GM18517 (cell line): ENCODE measurements around the gene ZNF423.

Source experiments
- ATAC-seq: cut with Tn5 transposase; IDR thresholded peaks from one replicate; pipeline ENCODE4 v1.9.1; 2021; ENCODE audit warnings: mild to moderate bottlenecking, moderate library complexity; ENCODE audit not compliant: unreplicated experiment

The ZNF423 gene

DNA sequence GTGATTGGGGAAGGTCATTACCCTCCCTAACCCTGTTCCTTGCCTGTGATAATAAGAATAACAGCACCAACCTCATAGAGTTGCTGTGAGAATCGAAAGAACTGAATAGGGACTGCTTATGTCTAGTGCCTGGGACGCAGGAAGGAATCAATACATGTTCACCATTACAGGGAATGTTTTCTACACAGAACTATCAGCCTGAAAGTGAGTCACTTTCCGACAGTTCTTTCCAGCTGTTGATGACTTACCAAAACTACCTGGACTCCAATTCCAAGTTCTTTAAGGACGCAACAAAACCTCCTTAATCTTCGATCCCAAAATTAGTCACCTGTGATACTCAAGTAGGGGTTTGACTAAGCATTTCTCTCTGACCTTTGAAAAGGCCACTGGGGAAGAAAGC, 29.4 kb downstream of the ZNF423 start:
- no peak for ATAC-seq

DNA sequence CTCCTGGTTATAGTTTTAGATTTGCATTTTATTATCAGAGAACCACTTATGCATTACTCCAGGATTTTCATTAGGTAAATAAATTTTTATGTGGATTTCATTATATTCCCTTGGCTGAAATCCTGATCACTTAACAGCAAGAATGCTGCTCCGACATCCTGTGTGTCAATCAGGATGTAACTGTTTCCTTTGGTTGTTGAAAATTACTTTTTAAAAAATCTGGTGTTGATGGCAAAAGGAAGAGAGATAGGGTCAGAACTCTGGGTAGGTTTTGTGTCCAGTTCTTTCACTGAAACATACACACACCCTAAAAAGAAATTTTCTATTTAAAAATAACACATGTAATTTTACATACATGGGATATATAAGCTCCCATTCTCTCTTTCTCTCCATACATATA, 30.9 kb downstream of the ZNF423 start:
- ATAC-seq, result no peak

DNA sequence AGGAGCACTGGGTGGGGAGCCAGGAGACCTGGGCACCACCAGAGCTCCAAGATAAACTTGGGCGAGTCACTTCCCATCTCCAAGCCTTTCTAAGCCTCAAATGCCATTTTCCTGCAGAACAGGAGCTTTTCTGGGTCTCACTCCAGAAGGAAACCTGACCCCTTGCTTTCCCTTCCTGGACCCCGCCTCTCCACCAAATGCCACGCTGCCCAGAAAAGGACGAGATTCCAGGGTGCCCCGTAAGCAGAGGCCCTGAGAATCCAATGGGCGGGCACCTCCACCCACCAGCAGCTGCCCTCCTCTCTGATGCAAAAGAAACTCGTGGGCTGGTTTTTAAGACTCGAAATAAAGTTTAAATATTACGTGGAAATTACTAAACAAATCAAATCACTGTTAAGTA, 31.3 kb downstream of the ZNF423 start:
- ATAC-seq, result no peak

DNA sequence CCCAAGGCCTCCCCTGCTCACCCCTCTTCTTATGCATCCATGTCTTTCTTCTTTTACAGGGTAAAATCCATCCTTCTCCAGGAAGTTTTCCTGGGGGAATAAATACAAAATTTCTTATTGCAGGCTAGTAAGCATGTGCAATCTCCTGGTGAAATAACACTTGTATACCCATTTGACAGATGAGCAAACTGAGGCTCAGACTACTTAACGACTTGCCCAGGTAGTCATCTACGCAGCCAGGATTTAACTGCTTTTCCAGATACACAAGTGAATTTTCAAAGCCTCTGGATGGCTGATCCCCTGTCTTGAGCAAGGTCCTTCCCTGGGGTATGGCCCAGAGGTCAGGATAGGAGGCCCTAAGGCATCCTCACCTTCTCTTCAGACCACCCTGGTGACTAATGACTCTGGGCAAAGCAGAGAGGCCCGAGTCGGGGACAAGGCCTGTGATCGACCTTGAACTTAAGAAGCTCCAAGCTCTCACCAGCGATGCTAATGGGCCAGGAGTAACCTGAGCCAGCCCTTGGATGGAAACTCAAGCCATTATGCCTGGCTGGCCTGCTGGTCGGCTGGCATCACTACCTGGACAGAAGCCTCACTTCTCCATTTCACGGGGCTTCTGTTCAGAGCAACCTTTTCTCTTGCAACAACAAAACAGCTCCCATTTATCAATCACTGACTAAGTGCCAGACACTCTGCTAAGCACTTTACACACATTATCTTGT, 33.1 kb downstream of the ZNF423 start:
- no peak for ATAC-seq

DNA sequence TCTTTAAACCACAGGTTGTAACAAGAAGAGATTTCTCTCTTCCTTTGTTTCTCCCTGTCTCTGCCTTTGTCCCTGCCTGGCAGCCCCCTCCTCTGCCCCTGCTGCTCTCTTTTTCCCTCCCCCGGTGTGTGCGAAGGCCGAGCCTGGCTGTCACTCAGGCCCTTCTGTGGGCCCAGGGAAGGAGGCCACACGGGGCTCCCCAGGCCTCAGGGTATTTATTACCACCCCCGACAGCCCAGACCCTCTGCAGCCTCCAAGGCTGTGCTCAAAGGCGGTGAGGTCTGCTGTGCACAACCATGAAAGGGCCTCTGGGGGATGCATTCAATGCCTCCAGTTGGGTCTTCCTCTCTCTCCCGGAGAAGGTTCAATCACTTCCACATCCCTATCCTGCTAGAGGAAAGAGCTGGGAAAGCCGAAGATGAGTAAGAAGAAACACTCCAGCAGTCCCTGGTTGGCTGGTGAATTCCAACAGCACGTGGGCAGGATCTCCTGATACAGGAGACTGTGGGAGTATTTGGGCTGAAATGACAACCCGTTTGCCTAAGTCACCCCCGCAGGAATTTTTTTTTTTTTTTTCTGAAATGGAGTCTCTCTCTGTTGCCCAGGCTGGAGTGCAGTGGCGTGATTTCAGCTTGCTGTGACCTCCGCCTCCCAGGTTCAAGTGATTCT, 34.2 kb downstream of the ZNF423 start:
- ATAC-seq, result no peak

DNA sequence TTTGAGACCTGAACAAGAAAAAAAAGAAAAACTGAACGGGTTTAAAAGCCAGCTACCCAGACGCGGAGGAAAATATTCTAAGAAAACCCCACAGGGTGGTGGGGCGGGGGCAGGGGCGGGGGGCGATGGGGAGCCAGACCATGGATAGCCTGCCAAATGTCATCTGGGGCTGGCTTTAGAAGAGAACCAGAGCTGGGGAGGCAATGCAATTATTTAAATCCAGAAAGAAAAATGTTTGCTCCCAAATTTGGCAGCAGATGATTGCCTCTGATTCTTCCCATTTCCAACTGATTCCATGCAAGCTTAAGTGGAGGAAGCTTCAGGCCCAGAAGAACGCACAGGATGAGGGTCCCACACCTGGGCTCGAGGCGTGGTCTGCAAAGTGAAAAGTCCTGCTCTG, 34.8 kb downstream of the ZNF423 start:
- no peak for ATAC-seq

DNA sequence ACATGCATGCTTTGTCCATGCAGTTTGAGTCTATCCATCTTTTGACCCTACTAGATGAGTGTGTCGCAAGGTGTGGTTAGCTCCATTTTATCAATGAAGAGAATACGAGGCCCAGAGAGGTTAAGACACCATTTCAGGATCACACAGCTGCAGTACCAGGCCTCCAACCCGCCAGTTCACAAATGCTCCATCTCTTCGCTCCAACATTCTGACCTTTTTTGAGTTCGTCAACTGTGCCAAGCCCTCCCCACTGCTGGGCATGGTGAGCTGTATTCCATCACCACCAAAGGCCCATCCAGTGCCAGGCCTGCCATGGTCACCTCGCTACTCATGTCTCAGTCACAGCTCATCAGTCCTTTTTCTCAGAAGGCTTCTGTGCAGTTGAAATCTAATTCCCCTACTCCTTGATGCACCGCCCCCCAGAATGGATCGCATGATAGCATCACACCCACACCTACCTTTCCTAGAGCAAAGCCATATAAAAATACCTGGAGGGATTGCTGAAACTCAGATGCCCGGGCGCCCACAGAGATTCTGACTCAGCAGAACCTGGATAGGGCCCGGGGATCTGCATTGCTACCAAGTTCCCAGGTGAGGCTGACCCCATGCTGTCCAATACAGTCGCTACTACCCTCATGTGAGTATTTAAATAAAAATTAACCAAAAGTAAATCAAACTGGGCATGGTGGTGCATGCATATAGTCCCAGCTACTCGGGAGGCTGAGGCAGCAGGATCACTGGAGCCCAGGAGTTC, 38.0 kb downstream of the ZNF423 start:
- no peak for ATAC-seq

DNA sequence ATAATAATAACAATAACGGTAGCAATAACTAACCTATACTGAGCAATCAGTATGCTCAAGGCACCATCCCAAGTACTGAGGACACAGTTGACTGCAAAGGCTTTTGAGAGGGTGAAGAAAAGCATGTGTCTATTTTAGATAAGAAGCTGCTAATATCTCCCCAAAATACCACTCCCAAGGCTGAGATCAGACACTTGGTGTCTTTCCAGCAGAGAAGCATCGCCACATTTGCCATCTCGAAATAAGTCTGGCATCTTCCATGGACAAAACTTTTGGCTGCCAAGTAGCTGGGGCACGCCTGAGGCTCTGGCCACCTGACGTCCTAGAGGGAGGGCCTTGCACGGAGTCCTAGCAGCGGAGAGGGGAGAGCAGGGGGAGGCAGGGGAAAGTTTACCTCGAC, 39.0 kb downstream of the ZNF423 start:
- ATAC-seq, result no peak

DNA sequence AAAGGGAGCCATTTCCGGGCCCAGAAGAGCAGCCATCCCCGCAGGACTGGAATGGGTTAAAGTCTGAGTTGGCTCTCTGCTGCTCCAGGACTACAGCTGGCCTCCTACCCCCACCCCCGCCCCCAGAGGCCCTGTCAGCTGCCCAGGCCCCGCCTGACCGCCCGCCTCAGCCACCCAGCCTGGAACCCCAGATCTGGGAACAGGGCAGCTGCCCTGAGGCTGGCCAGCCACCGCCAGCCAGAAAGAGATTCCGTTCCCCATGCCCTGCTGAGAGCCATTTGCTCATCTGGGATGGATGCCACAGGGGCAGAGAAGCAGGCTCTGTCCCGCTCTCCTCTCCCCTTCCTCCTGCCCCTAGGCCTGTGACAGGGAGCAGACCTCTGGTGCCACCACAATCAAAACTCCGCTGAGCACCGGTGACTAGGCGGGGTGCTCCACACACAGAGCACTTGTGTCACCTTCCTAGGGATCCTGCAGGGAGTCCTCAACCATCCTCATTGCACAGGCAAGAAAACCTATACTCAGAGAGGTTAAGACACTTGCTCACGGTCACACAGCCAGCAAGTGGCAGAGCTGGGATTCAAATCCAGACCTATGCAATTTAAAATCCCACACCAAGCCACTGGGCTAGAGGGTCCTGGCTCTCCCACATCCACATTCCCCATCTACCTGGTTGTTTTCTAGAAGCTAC, 44.1 kb downstream of the ZNF423 start:
- ATAC-seq, result no peak

DNA sequence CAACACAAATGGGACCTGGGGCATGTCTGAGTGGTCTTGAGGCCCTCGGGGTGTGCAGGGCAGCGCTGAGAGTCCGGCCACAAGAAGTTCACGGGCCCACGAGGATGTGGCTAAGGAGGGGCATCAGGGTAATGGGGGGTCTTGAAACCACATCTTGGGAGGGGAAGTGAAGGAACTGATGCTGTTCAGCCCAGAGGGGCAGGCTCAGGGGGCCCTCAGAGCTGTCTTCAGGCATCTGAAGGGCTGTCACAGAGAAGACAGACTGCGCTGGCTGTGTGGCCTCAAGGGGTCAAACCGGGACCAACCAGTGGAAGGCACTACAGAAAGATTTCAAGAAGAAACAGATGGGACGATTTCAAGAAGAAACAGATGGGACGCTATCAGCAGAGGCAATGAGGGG, 45.1 kb downstream of the ZNF423 start:
- ATAC-seq, result no peak

DNA sequence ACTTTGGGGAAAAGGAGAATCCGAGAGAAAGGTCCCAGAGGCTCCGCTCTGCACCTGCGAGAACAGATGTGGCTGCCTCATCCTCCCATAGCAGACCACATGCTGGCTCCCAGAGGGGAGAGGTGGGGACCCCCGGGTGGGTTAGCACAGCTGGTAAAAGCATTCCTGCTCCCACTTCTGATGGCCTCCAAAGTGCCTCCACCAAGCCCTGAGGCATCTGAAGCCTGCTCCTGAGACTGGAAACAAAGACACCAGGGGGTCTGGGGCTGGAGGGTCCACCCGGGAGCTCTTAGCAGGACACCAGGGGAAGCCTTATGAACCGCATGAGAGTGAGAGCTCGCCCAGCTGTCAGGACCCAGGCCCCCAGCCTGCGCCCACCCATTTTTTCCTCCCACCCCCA, 46.4 kb downstream of the ZNF423 start:
- no peak for ATAC-seq

DNA sequence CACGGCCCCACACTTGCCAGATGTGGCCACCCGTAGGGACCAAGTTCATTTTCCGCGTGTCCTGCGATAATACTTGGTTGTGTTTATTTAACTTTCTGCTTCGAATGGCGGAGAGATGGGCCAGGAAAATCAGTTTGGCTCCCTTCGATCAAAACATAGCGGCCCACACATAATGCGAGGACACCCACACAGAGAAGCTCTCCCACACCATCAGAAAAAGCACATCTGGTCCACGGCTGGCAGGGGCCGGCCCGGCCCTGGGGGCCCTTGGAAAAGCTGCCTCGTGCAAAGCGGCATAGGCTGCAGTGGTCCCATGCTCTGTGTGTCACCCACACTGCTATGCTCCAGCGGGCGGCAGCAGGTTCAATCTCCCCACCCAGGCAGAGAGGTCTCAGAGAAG, 46.9 kb downstream of the ZNF423 start:
- ATAC-seq, result no peak

DNA sequence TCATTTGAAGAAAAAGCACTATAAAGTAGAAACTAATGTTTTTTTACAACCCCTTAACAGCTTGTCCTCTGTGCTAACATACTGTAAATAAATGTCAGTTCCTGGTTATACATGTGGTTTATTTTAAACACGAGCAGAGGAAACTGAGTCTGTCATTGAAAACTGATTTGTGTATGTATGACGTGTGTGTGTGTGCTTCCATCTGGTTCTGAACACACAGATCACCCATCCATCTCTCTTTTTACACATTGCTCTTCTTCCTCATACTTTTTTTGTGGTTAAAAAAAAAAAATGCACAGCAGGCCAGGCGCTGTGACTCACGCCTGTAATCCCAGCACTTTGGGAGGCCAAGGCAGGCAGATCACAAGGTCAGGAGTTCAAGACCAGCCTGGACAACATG, 49.5 kb downstream of the ZNF423 start:
- no peak for ATAC-seq

DNA sequence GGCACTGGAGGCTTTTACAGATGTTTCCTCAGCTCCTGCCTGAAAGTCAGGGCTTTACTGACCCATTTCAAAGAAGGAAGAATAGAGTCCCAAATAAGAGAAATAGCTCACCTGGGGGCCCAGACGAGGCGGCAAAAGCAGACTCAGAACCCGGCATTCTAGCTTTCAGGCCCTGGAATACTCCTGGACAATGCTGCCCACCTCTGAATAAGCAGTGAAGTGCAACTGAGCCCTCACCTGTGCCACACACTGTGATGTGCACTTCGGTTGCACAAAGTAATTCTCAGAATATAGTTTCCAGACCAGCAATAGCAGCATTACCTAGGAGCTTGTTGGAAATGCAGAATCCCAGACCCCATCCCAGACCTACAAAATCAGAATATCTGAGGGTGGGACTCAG, 54.6 kb downstream of the ZNF423 start:
- no peak for ATAC-seq

DNA sequence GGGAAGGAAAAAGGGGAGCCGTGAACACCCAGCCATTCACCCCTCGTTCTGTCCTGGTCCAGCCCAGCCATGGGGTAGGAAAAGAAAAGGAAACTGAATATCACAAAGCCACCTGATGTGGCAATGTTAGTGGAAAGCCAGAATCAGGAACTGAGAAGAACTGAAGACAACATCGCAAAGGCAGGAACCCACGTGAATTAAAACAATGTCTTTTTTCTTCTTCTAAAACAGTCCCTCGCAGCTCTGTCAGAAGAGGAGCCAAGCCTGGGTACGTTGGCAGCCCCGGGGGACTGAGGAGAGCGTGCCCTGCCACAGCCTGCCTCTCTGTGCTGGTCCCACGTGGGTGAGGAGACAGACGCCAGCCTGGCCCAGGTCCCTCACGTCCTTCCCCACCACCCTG, 55.0 kb downstream of the ZNF423 start:
- no peak for ATAC-seq

DNA sequence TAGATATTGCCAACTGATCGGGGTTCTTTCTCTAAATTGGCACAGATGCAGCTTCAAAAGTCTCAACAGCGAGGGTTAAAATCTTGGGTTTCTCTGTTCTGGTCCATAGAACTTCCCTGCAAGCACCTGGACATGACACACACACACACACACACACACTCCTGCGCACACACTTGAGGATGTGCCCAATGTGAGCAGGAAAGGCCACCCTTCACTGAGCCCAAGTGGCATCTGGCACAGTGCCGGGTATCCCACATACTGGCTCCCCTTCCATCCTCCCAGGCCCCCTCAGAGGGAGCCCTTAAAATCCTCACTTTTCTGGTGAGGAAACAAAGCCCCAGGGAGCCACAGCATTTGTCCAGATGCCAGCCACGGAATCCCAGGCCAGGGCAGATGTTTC, 55.5 kb downstream of the ZNF423 start:
- ATAC-seq, result no peak

DNA sequence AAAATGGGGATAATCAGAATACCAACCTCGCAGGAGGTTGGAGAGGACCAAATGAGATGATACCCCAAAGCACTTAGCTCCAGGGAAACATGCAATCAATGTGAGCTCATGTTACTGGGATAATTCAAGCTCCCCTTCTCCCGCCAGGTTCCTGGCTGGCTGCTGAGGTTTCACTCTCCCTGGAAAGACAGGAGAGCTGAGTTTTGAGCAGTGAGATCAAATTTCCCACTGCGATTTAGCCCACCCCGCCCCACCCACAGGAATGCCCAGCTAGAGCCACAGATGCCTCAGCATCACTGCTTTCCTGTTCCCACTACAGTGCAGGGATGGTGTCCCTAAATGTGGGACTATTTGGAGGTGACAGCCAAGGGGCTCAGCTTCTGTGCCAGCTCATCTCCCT, 56.7 kb downstream of the ZNF423 start:
- ATAC-seq, result no peak

DNA sequence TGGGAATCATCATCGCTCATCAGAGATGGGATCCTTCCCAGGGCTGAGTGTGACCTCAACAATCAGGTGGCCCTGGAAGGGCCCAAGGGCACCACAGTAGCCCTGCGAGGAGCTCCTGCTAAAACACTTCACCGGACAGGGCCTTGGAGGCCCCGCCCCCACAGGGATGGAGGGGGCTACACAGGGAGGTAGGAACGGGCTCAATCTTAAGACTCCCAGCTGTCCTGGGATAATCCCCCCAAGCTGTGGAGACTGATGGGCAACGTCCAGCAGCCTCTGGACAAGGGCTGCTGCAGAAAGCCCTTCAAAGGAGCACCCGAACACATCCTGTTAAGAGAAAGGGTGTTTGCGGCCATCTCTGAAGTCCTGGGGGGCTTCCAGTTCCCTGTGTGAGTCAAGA, 60.4 kb downstream of the ZNF423 start:
- ATAC-seq, result no peak

DNA sequence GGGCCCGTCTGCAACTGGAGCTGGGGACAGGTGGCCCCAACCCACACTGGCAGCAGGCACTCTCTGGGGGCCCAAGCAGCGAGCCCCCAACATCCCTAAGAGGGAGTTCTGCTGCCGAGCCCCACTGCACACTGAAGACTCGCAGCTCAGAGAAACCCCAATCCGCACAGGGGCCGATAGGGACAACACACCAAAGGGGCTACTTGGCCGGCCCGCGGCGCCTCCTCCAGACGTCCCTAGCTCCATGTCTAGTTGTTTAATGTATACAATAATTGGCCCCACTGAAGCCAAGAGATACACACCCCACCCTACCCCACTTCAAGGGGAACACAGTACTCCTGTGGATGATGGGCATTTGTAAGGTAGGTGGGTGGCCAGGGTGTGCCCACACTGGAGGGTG, 62.7 kb downstream of the ZNF423 start:
- no peak for ATAC-seq

DNA sequence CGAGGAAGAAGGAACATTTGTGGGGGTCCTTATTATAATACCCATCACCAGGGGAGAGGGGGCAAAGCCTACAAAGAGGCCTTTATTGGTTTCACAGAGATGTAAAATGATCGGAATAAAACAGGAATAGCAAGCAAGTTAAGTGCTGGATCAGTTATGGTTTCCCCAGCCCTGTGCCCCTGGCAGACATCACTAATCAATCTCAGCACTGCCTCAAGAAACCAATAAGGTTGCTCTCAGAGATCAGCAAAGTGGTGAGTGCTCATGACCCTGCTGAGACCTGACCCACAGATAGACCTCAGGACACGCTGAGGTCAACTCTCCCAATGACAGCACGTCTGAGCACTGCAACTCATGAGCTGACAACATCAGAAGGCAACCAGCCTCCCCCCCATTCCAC, 66.3 kb downstream of the ZNF423 start:
- ATAC-seq, result no peak

DNA sequence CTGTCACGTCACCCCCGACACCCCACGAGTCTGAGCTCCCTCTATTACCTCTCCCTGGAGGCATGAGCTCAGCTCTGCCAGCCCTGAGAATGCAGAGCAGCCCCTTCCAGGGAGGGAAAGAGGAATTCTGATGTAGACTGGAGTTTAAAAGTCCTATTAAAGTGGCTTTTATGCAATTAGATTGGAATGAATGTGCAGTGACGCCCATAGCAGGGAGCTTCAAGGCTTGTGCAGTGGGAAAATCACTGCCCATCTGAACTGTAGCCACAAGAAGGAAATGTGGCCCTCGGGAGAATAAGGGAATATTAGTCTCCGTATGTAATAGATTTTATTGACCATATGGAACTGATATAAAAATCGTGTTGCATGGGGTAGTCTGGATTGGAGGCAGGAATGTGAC, 66.9 kb downstream of the ZNF423 start:
- no peak for ATAC-seq

DNA sequence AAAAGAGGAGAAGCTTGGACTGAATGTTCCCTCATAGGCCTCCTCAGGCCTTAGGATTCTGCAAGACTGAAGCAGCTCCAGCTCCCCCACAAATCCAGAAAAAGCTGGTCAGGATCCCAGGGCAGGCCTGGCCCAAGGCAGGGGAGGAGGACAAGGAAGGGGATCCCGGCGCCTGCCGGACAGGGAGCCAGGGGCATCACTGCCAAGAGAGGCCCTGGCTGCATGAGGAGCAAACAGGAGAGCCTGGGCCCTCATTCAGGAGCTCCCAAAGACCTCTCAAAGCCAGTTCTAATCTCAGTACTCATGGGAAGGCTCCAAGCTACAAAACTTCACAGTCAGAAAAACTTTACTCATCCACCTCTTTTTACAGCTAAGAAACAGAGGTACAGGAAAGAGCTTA, 67.3 kb downstream of the ZNF423 start:
- ATAC-seq, result no peak
